ENCODE results near the gene RRBP1. TPM values are rescaled to one million over a fixed set of nuclear protein-coding genes. Genes with fewer than 3 reads are reported as not detected.

RRBP1 gene
- total RNA-seq, 2 experiments from 2014 or later: 48.0 to 51.0 TPM

DNA sequence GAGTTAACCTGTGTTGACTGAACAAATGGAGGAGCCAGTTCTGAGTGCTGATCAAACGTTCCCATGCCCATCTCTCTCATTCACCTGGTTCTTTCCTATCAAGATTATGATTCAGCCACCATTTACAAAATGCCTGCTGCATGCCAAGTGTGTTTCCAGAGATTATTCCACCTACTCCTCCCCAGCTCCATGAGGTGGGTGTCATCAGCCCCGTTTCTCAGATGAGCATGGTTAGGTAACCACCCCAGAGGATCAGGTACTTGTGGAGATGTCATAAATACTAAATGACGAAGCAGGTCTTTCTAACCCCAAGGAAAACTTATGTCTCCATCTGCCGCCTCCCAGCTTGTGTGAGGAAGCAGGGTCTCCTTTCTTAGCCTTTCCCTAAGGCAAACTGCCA lies 19.8 kb upstream of the RRBP1 start:
- H3K36me3 Mint-ChIP-seq: no peaks in the 10 kb centered on the region
- no peaks in the 10 kb centered on the region for H3K9me3 Mint-ChIP-seq

DNA sequence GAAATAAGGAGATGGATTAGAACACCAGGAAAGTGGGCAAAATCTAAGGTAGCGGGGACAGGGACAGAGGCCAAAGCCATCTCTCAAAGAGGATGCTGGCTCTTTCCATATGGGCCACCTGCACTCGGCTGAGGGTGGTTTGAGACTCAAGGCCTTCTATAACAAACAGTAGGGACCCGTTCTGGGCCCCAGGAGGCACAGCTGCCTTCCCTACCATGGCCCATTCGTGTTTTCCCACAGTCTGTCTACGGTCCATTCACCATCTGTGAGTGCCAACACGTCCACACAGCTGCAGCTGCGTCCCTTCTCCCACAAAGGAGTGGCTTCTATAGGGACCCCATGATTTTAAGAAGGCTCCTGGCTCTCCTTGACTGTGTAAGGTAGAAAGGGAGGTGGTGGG lies 18.6 kb upstream of the RRBP1 start:
- Mint-ChIP-seq H3K27me3 (peaks cover 2% of the 10 kb centered on the region), H3K9me3 (peaks cover 2% of the 10 kb centered on the region), H3K27ac (no peak overlapping the region), H3K36me3 (no peaks in the 10 kb centered on the region), H3K4me3 (no peak overlapping the region), H3K4me1 (no peaks in the 10 kb centered on the region)
- DNase-seq (no peak), ATAC-seq (ENCODE audit: low read depth) (no peak)
- POLR2A ChIA-PET: no interaction called here

More for the DNA sequence above, 19.8 kb upstream of the RRBP1 start:
- no peaks in the 10 kb centered on the region for H3K27me3 Mint-ChIP-seq
- POLR2A ChIA-PET: no interaction called here
- DNase-seq (no peak), ATAC-seq (ENCODE audit: low read depth) (no peak)
- H3K4me3 Mint-ChIP-seq: no peak overlapping the region
- no peak overlapping the region for H3K27ac Mint-ChIP-seq
- no peaks in the 10 kb centered on the region for H3K4me1 Mint-ChIP-seq

- H3K27ac Mint-ChIP-seq: no peak within 1 kb of the TSS
- H3K4me3 Mint-ChIP-seq: no peak within 1 kb of the TSS
- H3K27me3 Mint-ChIP-seq: peaks cover 4% of the 10 kb centered on the region
- POLR2A ChIA-PET: no interaction called here
- H3K4me1 Mint-ChIP-seq: no peaks in the 10 kb centered on the region
- ATAC-seq (ENCODE audit: low read depth) (no peak), DNase-seq (no peak)
- H3K9me3 Mint-ChIP-seq: peaks cover 4% of the 10 kb centered on the region
- no peaks in the 10 kb centered on the region for H3K36me3 Mint-ChIP-seq
Measured at GRCh38 chr20:17699931-17700351, 17.9 kb upstream of the RRBP1 start, which contains the start of gene BANF2. Gene BANF2 (plus strand): TSS chr20:17699966. CDS start chr20:17725026, 25,060 bp downstream.

DNA sequence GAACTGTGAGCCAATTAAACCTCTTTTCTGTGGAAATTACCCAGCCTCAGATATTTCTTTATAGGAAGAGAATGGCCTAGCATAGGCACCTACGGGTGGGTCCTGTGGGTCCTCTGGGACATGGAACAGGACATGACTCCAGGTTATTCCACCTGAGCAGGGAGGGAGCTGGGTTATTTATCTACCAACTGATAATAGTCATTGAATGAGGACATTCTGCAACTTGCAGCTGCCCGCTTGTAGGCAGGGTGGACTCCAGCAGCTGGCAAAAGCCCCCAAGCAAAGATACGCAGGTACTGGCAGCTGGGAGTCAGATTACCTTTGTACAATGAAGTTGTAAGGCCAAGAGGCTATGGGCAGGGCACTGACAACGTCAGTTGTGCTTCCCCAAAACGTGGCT lies 16.3 kb upstream of the RRBP1 start:
- Mint-ChIP-seq H3K9me3 (peaks cover 4% of the 10 kb centered on the region), H3K27ac (no peak overlapping the region), H3K4me1 (no peaks in the 10 kb centered on the region), H3K36me3 (no peaks in the 10 kb centered on the region), H3K4me3 (no peak overlapping the region), H3K27me3 (peaks cover 4% of the 10 kb centered on the region)
- ATAC-seq (ENCODE audit: low read depth) (no peak), DNase-seq (no peak)
- POLR2A ChIA-PET: no interaction called here

- H3K36me3 Mint-ChIP-seq: no peaks in the 10 kb centered on the region
- no peak overlapping the region for H3K27ac Mint-ChIP-seq
- no peaks in the 10 kb centered on the region for H3K4me1 Mint-ChIP-seq
- H3K9me3 Mint-ChIP-seq: peaks cover 4% of the 10 kb centered on the region
- H3K4me3 Mint-ChIP-seq: no peak overlapping the region
- H3K27me3 Mint-ChIP-seq: peaks cover 8% of the 10 kb centered on the region
- ATAC-seq (ENCODE audit: low read depth): no peak
- POLR2A ChIA-PET: no interaction called here
- no peak for DNase-seq
Measured at GRCh38 chr20:17697171-17697570, 15.1 kb upstream of the RRBP1 start.

- peaks cover 12% of the 10 kb centered on the region for H3K27me3 Mint-ChIP-seq
- H3K4me1 Mint-ChIP-seq: no peaks in the 10 kb centered on the region
- no peaks in the 10 kb centered on the region for H3K36me3 Mint-ChIP-seq
- no peak overlapping the region for H3K27ac Mint-ChIP-seq
- ATAC-seq (ENCODE audit: low read depth): no peak
- POLR2A ChIA-PET: no interaction called here
- peaks cover 4% of the 10 kb centered on the region for H3K9me3 Mint-ChIP-seq
- DNase-seq: no peak
- no peak overlapping the region for H3K4me3 Mint-ChIP-seq
Measured at GRCh38 chr20:17696287-17696686, 14.2 kb upstream of the RRBP1 start.

- Mint-ChIP-seq H3K4me3 (no peak overlapping the region), H3K27me3 (peaks cover 22% of the 10 kb centered on the region), H3K27ac (no peak overlapping the region), H3K36me3 (no peaks in the 10 kb centered on the region), H3K9me3 (peaks cover 8% of the 10 kb centered on the region), H3K4me1 (no peaks in the 10 kb centered on the region)
- no peak for DNase-seq
- no peak for ATAC-seq (ENCODE audit: low read depth)
- POLR2A ChIA-PET: interaction anchor here (0.7 kb wide), 1 partner anchor 593 kb away, joined by 6 read pairs; no protein-coding TSS in a partner anchor
Measured at GRCh38 chr20:17694767-17695166, 12.7 kb upstream of the RRBP1 start.

GRCh38 chr20:17693444-17694001 lies 11.5 kb upstream of the RRBP1 start:
- Mint-ChIP-seq H3K27me3 (peaks cover 32% of the 10 kb centered on the region), H3K27ac (no peak overlapping the region)
- POLR2A ChIA-PET: no interaction called here

GRCh38 chr20:17691758-17692157 lies 9.7 kb upstream of the RRBP1 start:
- Mint-ChIP-seq H3K9me3 (peaks cover 8% of the 10 kb centered on the region), H3K27ac (no peak overlapping the region), H3K4me1 (no peaks in the 10 kb centered on the region), H3K4me3 (no peak overlapping the region), H3K36me3 (no peaks in the 10 kb centered on the region), H3K27me3 (peaks cover 46% of the 10 kb centered on the region)
- ATAC-seq (ENCODE audit: low read depth): no peak
- POLR2A ChIA-PET: no interaction called here
- DNase-seq: no peak

More at GRCh38 chr20:17693444-17694001, 11.5 kb upstream of the RRBP1 start:
- Mint-ChIP-seq H3K4me1 (no peaks in the 10 kb centered on the region), H3K36me3 (no peaks in the 10 kb centered on the region), H3K4me3 (no peak overlapping the region), H3K9me3 (peaks cover 8% of the 10 kb centered on the region)
- no peak for ATAC-seq (ENCODE audit: low read depth)
- DNase-seq: no peak

- H3K4me1 Mint-ChIP-seq: no peaks in the 10 kb centered on the region
- H3K36me3 Mint-ChIP-seq: no peaks in the 10 kb centered on the region
- H3K4me3 Mint-ChIP-seq: no peak overlapping the region
- ATAC-seq (ENCODE audit: low read depth): no peak
- peaks cover 4% of the 10 kb centered on the region for H3K9me3 Mint-ChIP-seq
- DNase-seq: no peak
- POLR2A ChIA-PET: no interaction called here
- H3K27me3 Mint-ChIP-seq: peaks cover 50% of the 10 kb centered on the region
- no peak overlapping the region for H3K27ac Mint-ChIP-seq
Measured at GRCh38 chr20:17690144-17690543, 8.1 kb upstream of the RRBP1 start.

DNA sequence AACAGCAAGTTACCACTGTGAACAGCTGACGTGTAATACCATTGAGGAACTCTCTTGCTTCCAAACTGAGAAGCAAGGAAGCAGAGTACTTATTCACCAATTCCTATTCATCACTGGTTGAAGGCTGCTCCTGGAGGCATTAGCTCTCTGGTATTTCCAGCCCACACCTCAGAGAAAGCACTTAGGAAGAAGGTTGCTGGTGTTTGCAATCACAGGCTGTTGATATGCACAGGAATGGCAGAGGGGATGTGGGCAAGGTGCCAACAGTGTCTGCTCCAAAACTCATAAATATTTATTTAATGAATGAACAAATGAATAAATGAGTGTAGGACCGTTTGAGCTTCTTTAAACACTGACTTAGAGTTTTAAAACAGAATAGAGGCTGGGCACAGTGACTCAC lies 6.9 kb upstream of the RRBP1 start:
- peaks cover 58% of the 10 kb centered on the region for H3K27me3 Mint-ChIP-seq
- no peaks in the 10 kb centered on the region for H3K36me3 Mint-ChIP-seq
- POLR2A ChIA-PET: no interaction called here
- H3K4me3 Mint-ChIP-seq: no peak overlapping the region
- no peaks in the 10 kb centered on the region for H3K4me1 Mint-ChIP-seq
- DNase-seq (no peak), ATAC-seq (ENCODE audit: low read depth) (no peak)
- H3K27ac Mint-ChIP-seq: no peak overlapping the region
- H3K9me3 Mint-ChIP-seq: peaks cover 4% of the 10 kb centered on the region

- peaks cover 4% of the 10 kb centered on the region for H3K9me3 Mint-ChIP-seq
- no peak overlapping the region for H3K27ac Mint-ChIP-seq
- H3K4me1 Mint-ChIP-seq: peaks cover 3% of the 10 kb centered on the region
- DNase-seq (no peak), ATAC-seq (ENCODE audit: low read depth) (no peak)
- peaks cover 64% of the 10 kb centered on the region for H3K27me3 Mint-ChIP-seq
- POLR2A ChIA-PET: no interaction called here
- no peak overlapping the region for H3K4me3 Mint-ChIP-seq
- no peaks in the 10 kb centered on the region for H3K36me3 Mint-ChIP-seq
Measured at GRCh38 chr20:17687800-17688199, 5.8 kb upstream of the RRBP1 start.

DNA sequence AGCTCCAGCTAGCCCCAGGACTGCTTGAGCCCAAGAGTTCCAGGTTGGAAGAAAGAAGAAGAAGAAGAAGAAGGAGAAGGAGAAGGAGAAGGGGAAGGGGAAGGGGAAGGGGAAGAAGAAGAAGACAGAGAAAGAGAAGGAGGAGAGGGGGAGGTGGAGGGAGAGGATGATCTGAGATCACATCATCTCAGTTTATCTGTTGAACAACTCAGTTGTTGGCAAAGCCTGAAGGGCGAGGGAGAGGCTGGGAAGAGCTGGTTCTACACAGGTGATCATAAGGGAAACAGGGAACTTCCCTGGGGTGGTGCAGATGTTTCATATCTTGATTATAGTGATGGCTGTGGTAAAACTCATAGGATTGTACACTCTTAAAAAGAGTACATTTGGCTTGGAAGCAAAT lies 3.1 kb upstream of the RRBP1 start:
- Mint-ChIP-seq H3K4me3 (no peak overlapping the region), H3K27me3 (peaks cover 52% of the 10 kb centered on the region), H3K4me1 (peaks cover 8% of the 10 kb centered on the region), H3K9me3 (peaks cover under 1% of the 10 kb centered on the region), H3K27ac (no peak overlapping the region), H3K36me3 (no peaks in the 10 kb centered on the region)
- ATAC-seq (ENCODE audit: low read depth) (no peak), DNase-seq (no peak)
- POLR2A ChIA-PET: no interaction called here

DNA sequence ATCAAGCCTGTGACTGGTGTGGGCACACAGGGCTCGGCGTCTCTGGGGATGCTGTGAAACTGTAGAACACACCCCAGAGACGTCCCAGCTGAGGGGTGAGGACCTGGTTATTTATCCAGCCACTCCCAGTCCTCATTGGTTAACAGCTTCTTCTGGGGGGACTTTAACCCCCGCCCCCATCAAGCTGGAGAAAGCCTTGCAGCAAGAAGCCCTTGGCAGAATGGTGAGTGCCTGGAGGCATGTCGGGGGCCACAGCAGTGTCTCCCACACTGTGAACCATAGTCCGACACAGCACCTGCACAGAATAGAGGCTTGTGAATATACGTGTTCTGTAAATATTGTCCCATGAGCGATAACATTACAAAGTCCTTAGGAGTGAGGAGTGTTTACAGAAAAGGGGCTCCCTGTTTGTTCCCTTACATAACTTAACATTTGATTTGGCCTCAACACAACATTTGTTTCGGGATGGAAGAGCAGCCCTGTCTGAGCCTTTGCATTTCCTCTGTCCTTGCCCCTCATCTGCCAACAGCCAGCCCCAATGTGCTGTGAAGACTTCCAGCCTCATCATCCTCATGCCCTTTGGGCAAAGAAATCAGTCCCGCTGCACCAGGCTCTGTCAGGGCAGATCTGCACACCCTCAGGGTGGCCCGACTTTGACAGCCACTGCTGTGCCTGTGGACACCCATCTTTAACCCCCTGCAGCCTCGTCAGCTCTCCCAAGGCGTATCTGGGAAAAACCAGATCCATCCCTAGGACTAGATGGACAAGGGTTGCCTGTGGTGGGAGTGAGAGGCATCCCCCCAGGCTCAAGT lies 2.2 kb upstream of the RRBP1 start:
- Mint-ChIP-seq H3K4me1 (peaks cover 17% of the 10 kb centered on the region), H3K9me3 (no peaks in the 10 kb centered on the region), H3K27ac (no peak overlapping the region), H3K36me3 (no peaks in the 10 kb centered on the region), H3K27me3 (peaks cover 44% of the 10 kb centered on the region), H3K4me3 (no peak overlapping the region)
- ATAC-seq (ENCODE audit: low read depth) (no peak), DNase-seq (no peak)
- POLR2A ChIA-PET: no interaction called here
